Lower lobe of right lung (tissue), 2 donors: ENCODE results near the gene RAB10. TPM values are rescaled to one million over a fixed set of nuclear protein-coding genes. Genes with fewer than 3 reads are reported as not detected.
A peak's percentile ranks its signal among the peaks of the same experiment; 100 is the strongest.

Source experiments
- ATAC-seq, 2 donors: fragments of 200-7000 bp; cut with Tn5 transposase; one replicate each; pipeline ENCODE4 v1.9.1; 2020 to 2022; ENCODE audit warnings: mild to moderate bottlenecking in 2 of 2, moderate library complexity in 2 of 2
- DNase-seq: peaks from one replicate; pipeline ENCODE4 v3.0.0-alpha.2; 2020
- H3K27ac ChIP-seq: fragments of 200-600 bp; one replicate; pipeline ENCODE4 v1.8.0; 2022
- H3K27me3 ChIP-seq: fragments of 200-600 bp; one replicate; pipeline ENCODE4 v1.8.0; 2022; ENCODE audit warnings: low read depth
- H3K36me3 ChIP-seq: fragments of 200-600 bp; one replicate; pipeline ENCODE4 v1.8.0; 2022; ENCODE audit warnings: mild to moderate bottlenecking
- H3K4me1 ChIP-seq: fragments of 200-600 bp; one replicate; pipeline ENCODE4 v1.8.0; 2022
- H3K4me3 ChIP-seq: fragments of 200-600 bp; one replicate; pipeline ENCODE4 v1.8.0; 2022; ENCODE audit warnings: mild to moderate bottlenecking
- H3K9me3 ChIP-seq: fragments of 200-600 bp; one replicate; pipeline ENCODE4 v1.8.0; 2022
- CTCF ChIP-seq: fragments of 200-600 bp; IDR thresholded peaks from one replicate; pipeline ENCODE4 v1.8.0; 2022; ENCODE audit warnings: antibody characterized with exemption, mild to moderate bottlenecking
- intact Hi-C: fragments of 100-400 bp; cut with DNase I; formaldehyde crosslinking; loops from one replicate; pipeline ENCODE4 v1.11.0; 2022
- total RNA-seq: library from RNA; stranded (reverse); fragmentation: NEBNext Ultra II Directional; extraction: Animal tissue kit (Norgen Biotek cat#: 25700); gene quantifications from one replicate; pipeline ENCODE4 v1.2.1, GENCODE V29; 2021
- donor health status: DM: no; HTN: yes; CAD: no; lungs with severe emphysema.

Gene RAB10
- total RNA-seq, 1 donor from 2014 or later: 113 TPM

- Histone ChIP-seq H3K4me1 (no peaks in the 10 kb centered on the region), H3K27ac (no peak overlapping the region), H3K9me3 (no peaks in the 10 kb centered on the region), H3K36me3 (peaks cover 37% of the 10 kb centered on the region), H3K27me3 (no peaks in the 10 kb centered on the region), H3K4me3 (no peak overlapping the region)
- intact Hi-C loops: no loop called here
- no peak for ATAC-seq
- no peak for DNase-seq
- TF ChIP-seq CTCF: no peak
These were observed 94.3 kb downstream of the RAB10 start for GRCh38 chr2:26128176-26128575.

- no peak overlapping the region for H3K4me3 ChIP-seq
- TF ChIP-seq CTCF: no peak
- no peaks in the 10 kb centered on the region for H3K4me1 ChIP-seq
- no peak overlapping the region for H3K27ac ChIP-seq
- H3K36me3 ChIP-seq: peaks cover 63% of the 10 kb centered on the region
- ATAC-seq (no peak), DNase-seq (no peak)
- H3K9me3 ChIP-seq: no peaks in the 10 kb centered on the region
- intact Hi-C loops: no loop called here
- H3K27me3 ChIP-seq: no peaks in the 10 kb centered on the region
These were observed 96.9 kb downstream of the RAB10 start for GRCh38 chr2:26130763-26131162.

- Histone ChIP-seq H3K27ac (no peak overlapping the region), H3K9me3 (no peaks in the 10 kb centered on the region), H3K27me3 (no peaks in the 10 kb centered on the region), H3K36me3 (peaks cover 38% of the 10 kb centered on the region), H3K4me3 (no peak overlapping the region), H3K4me1 (no peaks in the 10 kb centered on the region)
- intact Hi-C loops: no loop called here
- DNase-seq: no peak
- no peak for ATAC-seq
- no peak for TF ChIP-seq CTCF
These were observed 102.6 kb downstream of the RAB10 start for GRCh38 chr2:26136451-26136850.

GRCh38 chr2:26139269-26140183 lies 105.6 kb downstream of the RAB10 start:
- ATAC-seq: peak; percentile 44 to 45
- no peaks in the 10 kb centered on the region for H3K9me3 ChIP-seq

GRCh38 chr2:26141145-26141769 lies 107.4 kb downstream of the RAB10 start:
- peaks cover 13% of the 10 kb centered on the region for H3K4me1 ChIP-seq
- intact Hi-C loops: no loop called here
- ATAC-seq: no peak
- H3K36me3 ChIP-seq: peaks cover 3% of the 10 kb centered on the region
- no peak for TF ChIP-seq CTCF
- no peaks in the 10 kb centered on the region for H3K9me3 ChIP-seq
- no peak for DNase-seq
- no peak overlapping the region for H3K4me3 ChIP-seq
- H3K27ac ChIP-seq: no peak overlapping the region
- H3K27me3 ChIP-seq: no peaks in the 10 kb centered on the region

More at GRCh38 chr2:26139269-26140183, 105.6 kb downstream of the RAB10 start:
- TF ChIP-seq CTCF: no peak
- H3K27ac ChIP-seq: no peak overlapping the region
- H3K36me3 ChIP-seq: peaks cover 18% of the 10 kb centered on the region
- H3K27me3 ChIP-seq: no peaks in the 10 kb centered on the region
- intact Hi-C loops: no loop called here
- peaks cover 6% of the 10 kb centered on the region for H3K4me1 ChIP-seq
- no peak for DNase-seq
- H3K4me3 ChIP-seq: no peak overlapping the region
